Breast epithelium (tissue), 3 donors: ENCODE results near the gene SMIM13.

Experiments
- CTCF ChIP-seq, 3 donors: fragments of 450-650 bp; IDR thresholded peaks; one replicate each; pipeline ENCODE4 v1.5.1; 2016 to 2017; ENCODE audit warnings: antibody characterized with exemption in 3 of 3, mild to moderate bottlenecking in 3 of 3, moderate library complexity in 3 of 3
- POLR2A ChIP-seq: fragments of 450-650 bp; IDR thresholded peaks from one replicate; pipeline ENCODE4 v1.6.1; 2016; ENCODE audit warnings: antibody characterized with exemption, mild to moderate bottlenecking, moderate library complexity

- TF ChIP-seq POLR2A (no peak), CTCF (IDR thresholded peaks at IDR 0.05) (no peak)
Measured at GRCh38 chr6:11066505-11067347, 26.9 kb upstream of the SMIM13 start.
